K562 treated with DMSO at 1 percent for 4 hours (cell line): ENCODE data around the gene FLCN. TPM values are rescaled to one million over a fixed set of nuclear protein-coding genes. Genes with fewer than 3 reads are reported as not detected.

Source experiments
- total RNA-seq: library from RNA; unstranded; fragments of 300-600 nt; gene quantifications from 2 replicates; pipeline ENCODE4 v1.2.3, GENCODE V29; 2022; ENCODE audit not compliant: insufficient read depth

Gene FLCN
- 44.3 and 56.3 TPM in 2 replicates for total RNA-seq

GRCh38 chr17:17237026-17237799 lies at the start of gene FLCN:
TSS of gene FLCN (minus strand) at chr17:17237168. CDS start at chr17:17228137, 9,031 bp downstream.

GRCh38 chr17:17280613-17281549 lies 43.9 kb upstream of the FLCN start, which contains the start of gene COPS3:
TSS of gene COPS3 (minus strand) at chr17:17281246. CDS start at chr17:17281186, 60 bp downstream.

GRCh38 chr17:17206124-17206912 lies 30.6 kb downstream of the FLCN start, which contains the start of gene PLD6:
TSS of gene PLD6 (minus strand) at chr17:17206333. CDS start at chr17:17206286, 47 bp downstream.

Other genes with a start within 250 kb of the FLCN start
- 36.3 and 38.6 TPM in 2 replicates for gene MPRIP, start 194.7 kb downstream of the FLCN start, total RNA-seq
- 3.0 and 3.2 TPM in 2 replicates for gene PLD6, start 30.8 kb downstream of the FLCN start, total RNA-seq
- gene COPS3, start 44.1 kb upstream of the FLCN start, total RNA-seq = 73.9 and 86.3 TPM in 2 replicates
- 15.1 and 16.7 TPM in 2 replicates for gene NT5M, start 66.2 kb upstream of the FLCN start, total RNA-seq
- 10.1 and 13.2 TPM in 2 replicates for gene MED9, start 239.8 kb upstream of the FLCN start, total RNA-seq